Kidney epithelial cell (primary cell): ENCODE measurements around the gene COPS3. TPM values are rescaled to one million over a fixed set of nuclear protein-coding genes. Genes with fewer than 3 reads are reported as not detected.
A peak's percentile ranks its signal among the peaks of the same experiment; 100 is the strongest.

Experiments
- DNase-seq: peaks from one replicate; pipeline ENCODE4 v3.0.0-alpha.2; 2010; ENCODE audit warnings: low read depth
- H3K27me3 ChIP-seq: 2 replicates; pipeline ENCODE4 v1.6.0; 2011; ENCODE audit warnings: low read length; ENCODE audit not compliant: control insufficient read depth, insufficient read depth
- H3K36me3 ChIP-seq: 2 replicates; pipeline ENCODE4 v1.5.1; 2011; ENCODE audit warnings: low read length; ENCODE audit not compliant: control insufficient read depth, insufficient read depth
- H3K4me3 ChIP-seq: 2 replicates; pipeline ENCODE4 v1.5.1; 2011; ENCODE audit warnings: low read depth, mild to moderate bottlenecking, control low read depth, low read length
- total RNA-seq: library from RNA; depleted of rRNA; stranded (reverse); fragments of >200 nt; gene quantifications from 2 replicates; pipeline ENCODE4 v1.2.3, GENCODE V29; 2015
- TF ChIP-seq, protein P1 (sequence below): IDR thresholded peaks from 2 replicates; pipeline ENCODE4 v1.5.1; 2011; ENCODE audit warnings: mild to moderate bottlenecking, moderate library complexity, low read length, control low read depth, inconsistent platforms; ENCODE audit not compliant: insufficient read depth, poor library complexity, severe bottlenecking

Gene COPS3
- total RNA-seq, 1 donor from 2014 or later: 68.5 TPM

DNA sequence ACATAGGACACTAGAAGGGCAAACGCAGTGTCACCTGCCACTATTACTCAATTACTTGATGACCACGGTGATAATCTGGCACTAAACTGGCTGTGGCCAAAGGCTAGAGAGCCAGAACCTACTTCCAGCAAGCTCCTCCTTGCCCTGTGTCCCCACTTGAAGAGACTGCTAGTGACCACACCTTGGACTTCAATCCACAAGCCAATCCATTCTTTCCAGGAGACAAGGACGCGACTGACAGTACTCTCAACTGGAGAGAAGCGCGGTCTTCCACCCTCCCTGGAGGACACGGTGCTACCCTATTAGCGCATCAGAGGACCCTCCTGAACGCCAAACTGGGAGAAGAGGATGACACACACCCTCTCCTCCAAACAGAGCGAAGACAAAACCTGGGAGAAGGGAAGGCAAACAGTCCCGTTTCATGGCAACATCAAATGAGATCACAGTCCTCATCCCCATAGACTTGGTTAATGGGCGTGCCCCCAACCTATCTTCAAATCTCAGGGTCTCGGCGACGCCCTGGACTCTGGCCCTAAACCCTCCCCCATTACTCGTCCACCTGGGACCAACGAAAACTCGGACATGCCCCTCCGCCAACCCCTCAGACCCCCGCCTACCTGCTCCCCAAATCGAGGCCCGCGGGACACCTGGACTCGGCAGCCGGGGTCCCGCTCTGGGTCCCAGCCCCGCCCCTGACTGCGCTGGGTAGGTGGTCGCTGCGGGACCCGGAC is 44.6 kb downstream of the COPS3 start:
- no peaks in the 10 kb centered on the region for H3K27me3 ChIP-seq
- TF ChIP-seq, protein P1, sequence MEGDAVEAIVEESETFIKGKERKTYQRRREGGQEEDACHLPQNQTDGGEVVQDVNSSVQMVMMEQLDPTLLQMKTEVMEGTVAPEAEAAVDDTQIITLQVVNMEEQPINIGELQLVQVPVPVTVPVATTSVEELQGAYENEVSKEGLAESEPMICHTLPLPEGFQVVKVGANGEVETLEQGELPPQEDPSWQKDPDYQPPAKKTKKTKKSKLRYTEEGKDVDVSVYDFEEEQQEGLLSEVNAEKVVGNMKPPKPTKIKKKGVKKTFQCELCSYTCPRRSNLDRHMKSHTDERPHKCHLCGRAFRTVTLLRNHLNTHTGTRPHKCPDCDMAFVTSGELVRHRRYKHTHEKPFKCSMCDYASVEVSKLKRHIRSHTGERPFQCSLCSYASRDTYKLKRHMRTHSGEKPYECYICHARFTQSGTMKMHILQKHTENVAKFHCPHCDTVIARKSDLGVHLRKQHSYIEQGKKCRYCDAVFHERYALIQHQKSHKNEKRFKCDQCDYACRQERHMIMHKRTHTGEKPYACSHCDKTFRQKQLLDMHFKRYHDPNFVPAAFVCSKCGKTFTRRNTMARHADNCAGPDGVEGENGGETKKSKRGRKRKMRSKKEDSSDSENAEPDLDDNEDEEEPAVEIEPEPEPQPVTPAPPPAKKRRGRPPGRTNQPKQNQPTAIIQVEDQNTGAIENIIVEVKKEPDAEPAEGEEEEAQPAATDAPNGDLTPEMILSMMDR: no peak
- peak overlapping the region; percentile 91 for H3K4me3 ChIP-seq
- DNase-seq: no peak
- no peaks in the 10 kb centered on the region for H3K36me3 ChIP-seq

DNA sequence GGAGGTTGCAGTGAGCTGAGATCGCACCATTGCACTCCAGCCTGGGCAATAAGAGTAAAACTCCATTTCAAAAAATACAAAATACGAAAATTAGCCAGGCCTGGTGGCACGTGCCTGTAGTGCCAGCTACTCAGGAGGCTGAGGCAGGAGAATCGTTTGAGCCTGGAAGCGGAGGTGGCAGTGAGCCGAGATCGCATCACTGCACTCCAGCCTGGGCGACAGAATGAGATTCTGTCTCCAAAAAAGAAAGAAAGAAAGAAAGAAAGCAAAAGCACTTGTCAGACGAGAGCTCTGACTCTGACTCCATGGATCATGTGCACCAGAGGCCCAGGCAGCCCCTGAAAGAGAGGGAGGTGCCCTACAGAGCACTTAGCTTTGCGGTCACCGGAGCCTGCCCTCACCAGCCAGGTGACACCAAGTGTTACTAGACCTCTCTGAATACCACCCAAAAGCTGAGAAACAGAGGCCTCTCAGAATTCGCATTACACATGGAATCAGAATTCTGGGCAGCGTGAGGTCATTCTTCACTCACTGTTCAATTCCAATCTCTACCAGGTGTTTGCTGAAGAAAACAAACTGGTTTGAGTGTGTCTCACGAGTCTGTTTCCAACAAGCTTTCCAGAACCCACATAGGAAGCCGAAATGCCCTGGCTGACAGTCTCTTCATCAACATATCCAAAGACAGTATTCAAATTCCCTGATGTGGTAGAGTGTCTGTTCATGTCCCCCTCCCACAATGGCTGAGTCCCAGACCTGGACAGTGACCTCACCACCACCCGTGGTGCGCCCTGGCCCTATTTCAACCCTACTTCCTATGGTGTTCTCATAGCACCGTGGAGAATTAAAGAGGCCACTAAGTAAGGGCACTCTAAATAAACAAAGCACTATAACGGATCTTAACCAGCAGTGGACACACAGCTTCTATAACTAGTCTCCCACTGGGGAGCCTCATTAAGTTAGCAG is 45.6 kb downstream of the COPS3 start:
- H3K4me3 ChIP-seq: peak overlapping the region; percentile 91
- TF ChIP-seq, protein P1: no peak
- no peak for DNase-seq
- H3K36me3 ChIP-seq: no peaks in the 10 kb centered on the region
- H3K27me3 ChIP-seq: no peaks in the 10 kb centered on the region

DNA sequence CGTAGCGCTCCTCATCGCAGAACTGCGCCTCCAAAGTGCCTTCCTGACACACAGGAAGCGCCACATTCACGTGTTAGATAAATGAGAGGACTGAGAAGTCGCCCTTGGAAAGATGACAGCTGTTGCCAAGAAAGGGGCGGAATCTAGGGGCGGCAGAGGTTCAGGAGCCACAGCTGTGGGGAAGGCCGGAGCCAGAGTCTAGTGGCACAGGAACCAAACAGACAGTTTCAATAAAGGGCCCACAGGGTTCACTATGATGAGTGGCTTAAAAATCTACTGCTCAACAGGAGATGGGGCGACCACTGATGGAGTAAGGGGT is 48.8 kb downstream of the COPS3 start:
- no peak for DNase-seq
- Histone ChIP-seq H3K36me3 (peaks cover 4% of the 10 kb centered on the region), H3K27me3 (no peaks in the 10 kb centered on the region), H3K4me3 (no peak overlapping the region)
- TF ChIP-seq, protein P1: no peak

DNA sequence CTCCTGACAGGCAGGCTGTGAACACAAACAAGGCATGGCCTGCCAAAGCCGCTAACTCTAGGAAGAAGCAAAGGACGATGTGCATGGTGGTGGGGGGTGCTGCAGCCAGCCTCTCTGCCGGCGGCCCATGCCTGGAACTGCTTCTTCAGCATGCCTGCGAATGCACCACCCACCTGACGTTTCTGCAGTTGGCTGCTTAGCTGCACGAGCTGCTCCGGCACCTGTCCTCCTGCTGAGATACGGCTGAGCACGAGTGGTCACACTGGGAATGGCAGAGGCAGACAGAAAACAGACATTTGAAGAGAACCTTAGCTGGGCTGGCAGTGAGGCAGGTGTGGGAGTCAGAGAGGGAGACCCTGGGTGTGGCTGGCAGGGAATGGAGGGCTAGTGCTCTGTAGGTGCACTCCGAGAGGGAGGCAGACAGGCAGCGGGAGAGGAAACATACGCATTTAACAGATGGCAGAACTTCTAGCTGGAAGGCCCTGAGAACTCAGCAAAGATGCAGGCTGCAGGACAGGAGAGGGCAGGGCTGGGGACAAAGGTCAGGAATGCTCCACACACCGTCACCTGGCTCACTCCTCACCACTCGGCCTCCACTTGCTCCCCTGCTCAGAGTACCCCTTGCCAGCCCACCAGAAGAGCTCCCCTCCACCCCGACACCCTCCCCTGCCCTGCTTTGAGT is 49.3 kb downstream of the COPS3 start:
- TF ChIP-seq, protein P1: no peak
- Histone ChIP-seq H3K27me3 (no peaks in the 10 kb centered on the region), H3K4me3 (no peak overlapping the region), H3K36me3 (peaks cover 6% of the 10 kb centered on the region)
- no peak for DNase-seq

DNA sequence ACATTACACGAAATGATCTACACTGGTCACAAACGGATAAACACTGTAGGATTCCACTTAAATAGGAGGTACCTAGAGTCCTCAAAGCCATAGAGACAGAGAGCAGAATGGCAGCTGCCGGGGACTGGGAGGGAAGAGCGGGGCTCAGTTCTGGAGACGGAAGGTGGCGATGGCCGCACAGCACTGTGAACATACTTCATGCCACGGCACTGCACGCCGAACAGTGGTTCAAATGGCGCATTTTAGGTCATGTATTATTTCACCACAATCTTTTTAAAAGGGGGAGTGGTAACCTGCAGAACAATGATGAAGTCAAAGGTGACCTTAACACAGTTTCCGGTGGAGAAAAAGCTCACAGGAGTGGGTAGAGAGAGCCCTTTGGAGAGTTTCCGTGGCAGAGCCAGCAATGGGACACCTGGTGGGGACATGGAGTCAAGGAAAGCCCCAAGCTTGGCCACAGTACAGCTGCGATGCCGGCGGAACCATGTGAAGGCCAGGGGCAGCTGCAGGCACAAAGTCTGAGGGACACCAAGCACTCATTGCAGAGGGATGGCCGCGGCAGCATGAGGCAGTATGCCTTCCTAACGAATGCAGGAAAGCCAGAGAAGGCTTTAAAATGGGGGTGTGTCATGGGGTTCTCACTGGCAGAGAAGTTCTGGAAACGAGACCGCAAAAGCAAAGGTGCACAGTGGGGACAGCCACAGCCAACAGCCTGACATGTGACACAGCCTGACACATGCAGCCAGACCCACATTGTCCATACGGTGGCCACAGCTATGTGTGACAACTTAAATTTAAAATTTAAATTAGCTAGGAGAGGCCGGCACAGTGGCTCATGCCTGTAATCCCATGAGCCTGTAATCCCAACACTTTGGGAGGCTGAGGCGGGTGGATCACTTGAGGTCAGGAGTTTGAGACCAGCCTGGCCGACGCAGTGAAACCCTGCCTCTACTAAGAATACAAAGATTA is 51.3 kb downstream of the COPS3 start:
- Histone ChIP-seq H3K4me3 (no peak overlapping the region), H3K36me3 (peaks cover 9% of the 10 kb centered on the region), H3K27me3 (no peaks in the 10 kb centered on the region)
- TF ChIP-seq, protein P1: no peak
- DNase-seq: no peak
